Astrocyte (in vitro differentiated cells and primary cell): Measurements from ENCODE around the gene KIAA1328. TPM values are rescaled to one million over a fixed set of nuclear protein-coding genes. Genes with fewer than 3 reads are reported as not detected.

ENCODE experiments used
- DNase-seq: peaks from one replicate; pipeline ENCODE4 v3.0.0-alpha.2; 2010; ENCODE audit warnings: low read depth
- FAIRE-seq: peaks from 2 replicates; lab custom pipeline; 2011; peaks lifted over from hg19 to GRCh38; lab: Jason Lieb, UNC
- H2AFZ ChIP-seq: 2 replicates; pipeline ENCODE4 v1.6.0; 2012; ENCODE audit warnings: low read depth, low read length, inconsistent platforms
- H3K27ac ChIP-seq: 2 replicates; pipeline ENCODE4 v1.5.1; 2011; ENCODE audit warnings: low read depth, low read length, inconsistent platforms
- H3K27me3 ChIP-seq: 2 replicates; pipeline ENCODE4 v1.6.0; 2011; ENCODE audit warnings: low read length, inconsistent platforms; ENCODE audit not compliant: insufficient read depth
- H3K36me3 ChIP-seq: 2 replicates; pipeline ENCODE4 v1.5.1; 2011; ENCODE audit warnings: low read length, inconsistent platforms; ENCODE audit not compliant: insufficient read depth
- H3K4me1 ChIP-seq: 2 replicates; pipeline ENCODE4 v1.5.1; 2011; ENCODE audit warnings: low read length, inconsistent platforms; ENCODE audit not compliant: insufficient read depth
- H3K4me2 ChIP-seq: 2 replicates; pipeline ENCODE4 v1.6.0; 2012; ENCODE audit warnings: low read length, inconsistent platforms
- H3K4me3 ChIP-seq: 2 replicates; pipeline ENCODE4 v1.5.1; 2011; ENCODE audit warnings: low read depth, mild to moderate bottlenecking, low read length, inconsistent platforms; ENCODE audit not compliant: insufficient read depth
- H3K79me2 ChIP-seq: 2 replicates; pipeline ENCODE4 v1.6.0; 2012; ENCODE audit warnings: mild to moderate bottlenecking, low read length, inconsistent platforms; ENCODE audit not compliant: insufficient read depth
- H3K9ac ChIP-seq: 2 replicates; pipeline ENCODE4 v1.6.0; 2012; ENCODE audit warnings: mild to moderate bottlenecking, low read length, inconsistent platforms
- H3K9me3 ChIP-seq: 2 replicates; pipeline ENCODE4 v1.5.1; 2012; ENCODE audit warnings: low read depth, mild to moderate bottlenecking, low read length, inconsistent platforms; ENCODE audit not compliant: insufficient read depth
- H4K20me1 ChIP-seq: 2 replicates; pipeline ENCODE4 v1.6.0; 2012; ENCODE audit warnings: low read length, inconsistent platforms; ENCODE audit not compliant: insufficient read depth
- H3K27ac Mint-ChIP-seq: one replicate; pipeline ENCODE4 v1.8.0; 2021; ENCODE audit warnings: mild to moderate bottlenecking, mixed read lengths; ENCODE audit not compliant: unreplicated experiment
- H3K27me3 Mint-ChIP-seq: one replicate; pipeline ENCODE4 v1.8.0; 2021; ENCODE audit warnings: low read depth, mixed read lengths; ENCODE audit not compliant: unreplicated experiment
- H3K36me3 Mint-ChIP-seq: one replicate; pipeline ENCODE4 v1.8.0; 2021; ENCODE audit warnings: low read depth, mixed read lengths; ENCODE audit not compliant: unreplicated experiment
- H3K4me1 Mint-ChIP-seq: one replicate; pipeline ENCODE4 v1.8.0; 2021; ENCODE audit warnings: low read depth, mixed read lengths; ENCODE audit not compliant: unreplicated experiment
- H3K4me3 Mint-ChIP-seq: one replicate; pipeline ENCODE4 v1.8.0; 2021; ENCODE audit warnings: mild to moderate bottlenecking, moderate library complexity, mixed read lengths; ENCODE audit not compliant: unreplicated experiment
- H3K9me3 Mint-ChIP-seq: one replicate; pipeline ENCODE4 v1.8.0; 2021; ENCODE audit warnings: mild to moderate bottlenecking, mixed read lengths; ENCODE audit not compliant: unreplicated experiment
- CTCF ChIP-seq: IDR thresholded peaks from 2 replicates; pipeline ENCODE4 v1.5.1; 2011; ENCODE audit warnings: low read depth, mild to moderate bottlenecking, inconsistent platforms, low read length, moderate library complexity; ENCODE audit not compliant: insufficient read depth
- EZH2 ChIP-seq: IDR thresholded peaks from 2 replicates; pipeline ENCODE4 v1.6.1; 2012; ENCODE audit warnings: mild to moderate bottlenecking, low read length, inconsistent platforms; ENCODE audit not compliant: insufficient read depth
- total RNA-seq: library from RNA; stranded (reverse); gene quantifications from 2 replicates; pipeline ENCODE4 v1.2.1, GENCODE V29; 2021

The KIAA1328 gene
- total RNA-seq, 1 donor from 2014 or later = 3.7 TPM

- H3K4me3 ChIP-seq = no peak overlapping the region
- no peak overlapping the region for H3K27ac Mint-ChIP-seq
- no peak overlapping the region for H3K4me3 Mint-ChIP-seq
These were observed 310.9 kb downstream of the KIAA1328 start for GRCh38 chr18:37139876-37140275.

GRCh38 chr18:37144921-37145320 is 316.0 kb downstream of the KIAA1328 start:
- no peaks in the 10 kb centered on the region for H3K27me3 Mint-ChIP-seq
- TF ChIP-seq EZH2 (no peak), CTCF (no peak)
- FAIRE-seq = no peak

More at GRCh38 chr18:37139876-37140275, 310.9 kb downstream of the KIAA1328 start:
- FAIRE-seq = no peak
- Histone ChIP-seq H3K79me2 (no peaks in the 10 kb centered on the region), H3K27me3 (no peaks in the 10 kb centered on the region), H3K36me3 (no peaks in the 10 kb centered on the region), H3K9ac (no peak overlapping the region), H4K20me1 (no peaks in the 10 kb centered on the region), H3K4me2 (no peak overlapping the region), H3K9me3 (no peaks in the 10 kb centered on the region), H3K4me1 (no peaks in the 10 kb centered on the region), H3K27ac (no peak overlapping the region), H2AFZ (no peak overlapping the region)
- H3K36me3 Mint-ChIP-seq = no peaks in the 10 kb centered on the region
- H3K9me3 Mint-ChIP-seq = peaks cover 4% of the 10 kb centered on the region
- H3K27me3 Mint-ChIP-seq = no peaks in the 10 kb centered on the region
- TF ChIP-seq CTCF (no peak), EZH2 (no peak)
- no peaks in the 10 kb centered on the region for H3K4me1 Mint-ChIP-seq
- DNase-seq = no peak

GRCh38 chr18:37156330-37156942 is 327.5 kb downstream of the KIAA1328 start:
- H3K36me3 ChIP-seq = no peaks in the 10 kb centered on the region
- Mint-ChIP-seq H3K36me3 (no peaks in the 10 kb centered on the region), H3K4me3 (no peak overlapping the region), H3K4me1 (no peaks in the 10 kb centered on the region), H3K27me3 (no peaks in the 10 kb centered on the region), H3K27ac (no peak overlapping the region), H3K9me3 (no peaks in the 10 kb centered on the region)
- H3K4me3 ChIP-seq = no peak overlapping the region
- H3K9ac ChIP-seq = no peak overlapping the region
- H3K79me2 ChIP-seq = no peaks in the 10 kb centered on the region
- DNase-seq = no peak
- H4K20me1 ChIP-seq = no peaks in the 10 kb centered on the region
- H3K27me3 ChIP-seq = no peaks in the 10 kb centered on the region
- no peaks in the 10 kb centered on the region for H3K4me1 ChIP-seq
- no peak overlapping the region for H3K27ac ChIP-seq
- no peak overlapping the region for H2AFZ ChIP-seq
- H3K9me3 ChIP-seq = no peaks in the 10 kb centered on the region
- no peak for TF ChIP-seq CTCF
- TF ChIP-seq EZH2 = no peak
- no peak overlapping the region for H3K4me2 ChIP-seq
- FAIRE-seq = no peak

More at GRCh38 chr18:37144921-37145320, 316.0 kb downstream of the KIAA1328 start:
- Histone ChIP-seq H4K20me1 (no peaks in the 10 kb centered on the region), H3K4me1 (no peaks in the 10 kb centered on the region), H3K9ac (no peak overlapping the region), H3K27ac (no peak overlapping the region), H3K4me2 (no peak overlapping the region), H2AFZ (no peak overlapping the region), H3K9me3 (no peaks in the 10 kb centered on the region), H3K36me3 (no peaks in the 10 kb centered on the region), H3K79me2 (no peaks in the 10 kb centered on the region), H3K4me3 (no peak overlapping the region), H3K27me3 (no peaks in the 10 kb centered on the region)
- Mint-ChIP-seq H3K4me3 (no peak overlapping the region), H3K36me3 (no peaks in the 10 kb centered on the region), H3K9me3 (peaks cover 2% of the 10 kb centered on the region), H3K4me1 (no peaks in the 10 kb centered on the region), H3K27ac (no peak overlapping the region)
- DNase-seq = no peak
